Stimulated activated CD8-positive, alpha-beta memory T cell treated with anti-CD3 and anti-CD28 coated beads, Interleukin-7, amount 100 ng/mL, for 24 hours (primary cell): ENCODE results near the gene GAPVD1.
"Not testable (repeated sequence)": the region's sequence is repeated elsewhere in the genome, so short reads cannot be mapped to it uniquely, and the experiment has no call there.

ENCODE experiments used
- DNase-seq: peaks from one replicate; pipeline ENCODE4 v3.0.0-alpha.2; 2020; ENCODE audit warnings: low read depth

GAPVD1 gene

DNA sequence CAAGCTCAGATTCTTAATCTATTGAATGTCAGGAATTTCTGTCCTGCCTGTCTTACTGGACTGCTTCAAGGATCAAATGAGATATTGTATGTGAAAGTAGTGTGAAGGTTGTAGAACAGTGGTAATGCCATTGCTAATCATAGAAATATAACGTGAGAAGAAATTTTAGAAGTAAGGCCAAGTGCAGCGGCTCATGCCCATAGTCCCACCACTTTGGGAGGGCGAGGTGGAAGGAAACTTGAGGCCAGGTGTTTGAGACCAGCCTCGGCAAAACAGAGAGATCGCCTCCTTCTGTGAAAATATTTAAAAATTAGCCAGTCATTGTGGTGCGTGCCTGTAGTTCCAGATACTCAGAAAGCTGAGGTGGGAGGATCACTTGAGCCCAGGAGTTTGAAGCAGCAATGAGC is 15.4 kb upstream of the GAPVD1 start:
- DNase-seq = no peak

DNA sequence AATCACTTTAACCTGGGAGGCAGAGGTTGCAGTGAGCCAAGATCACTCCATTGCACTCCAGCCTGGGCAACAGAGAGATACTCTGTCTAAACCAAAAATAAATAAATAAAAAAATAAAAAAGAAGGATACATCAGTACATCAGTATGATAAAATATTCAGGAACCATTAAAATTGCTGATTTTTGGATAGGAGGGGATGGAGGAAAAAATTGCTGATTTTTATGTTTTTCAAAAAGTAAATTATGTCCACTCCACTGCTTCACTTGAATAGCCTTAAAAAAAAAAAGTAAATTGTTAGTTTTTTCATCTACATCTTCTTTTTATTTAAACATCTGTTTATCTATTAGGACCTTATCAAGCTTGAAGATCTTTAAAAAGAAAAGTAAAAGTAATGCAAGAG is 7.4 kb upstream of the GAPVD1 start:
- DNase-seq = no peak

DNA sequence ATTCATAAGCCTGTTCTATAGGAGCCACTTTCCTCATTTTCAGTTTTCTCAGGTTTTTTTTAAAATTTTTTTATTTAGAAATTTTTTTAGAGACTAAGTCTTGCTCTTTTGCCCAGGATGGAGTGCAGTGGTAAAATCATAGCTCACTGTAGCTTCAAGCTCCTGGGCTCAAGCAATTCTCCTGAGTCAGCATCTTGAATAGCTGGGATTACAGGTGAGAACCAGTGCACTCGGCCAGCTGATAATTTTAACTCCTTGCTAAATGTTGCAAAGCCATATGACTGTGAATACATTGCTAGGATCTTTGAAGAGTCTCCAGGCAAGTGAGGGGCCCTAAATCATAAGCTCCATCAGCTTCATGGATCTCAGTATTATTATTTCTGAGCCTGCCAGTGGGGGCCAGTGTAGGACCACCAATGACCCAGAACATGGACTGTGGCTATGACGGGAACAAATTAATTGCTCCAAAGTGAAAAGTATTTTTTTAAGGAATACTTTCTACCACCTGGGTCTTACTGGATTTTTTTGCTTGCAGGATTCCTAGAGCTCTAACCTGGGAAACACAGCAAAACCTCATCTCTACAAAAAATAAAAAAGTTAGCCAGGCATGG is 5.7 kb upstream of the GAPVD1 start:
- DNase-seq = no peak

DNA sequence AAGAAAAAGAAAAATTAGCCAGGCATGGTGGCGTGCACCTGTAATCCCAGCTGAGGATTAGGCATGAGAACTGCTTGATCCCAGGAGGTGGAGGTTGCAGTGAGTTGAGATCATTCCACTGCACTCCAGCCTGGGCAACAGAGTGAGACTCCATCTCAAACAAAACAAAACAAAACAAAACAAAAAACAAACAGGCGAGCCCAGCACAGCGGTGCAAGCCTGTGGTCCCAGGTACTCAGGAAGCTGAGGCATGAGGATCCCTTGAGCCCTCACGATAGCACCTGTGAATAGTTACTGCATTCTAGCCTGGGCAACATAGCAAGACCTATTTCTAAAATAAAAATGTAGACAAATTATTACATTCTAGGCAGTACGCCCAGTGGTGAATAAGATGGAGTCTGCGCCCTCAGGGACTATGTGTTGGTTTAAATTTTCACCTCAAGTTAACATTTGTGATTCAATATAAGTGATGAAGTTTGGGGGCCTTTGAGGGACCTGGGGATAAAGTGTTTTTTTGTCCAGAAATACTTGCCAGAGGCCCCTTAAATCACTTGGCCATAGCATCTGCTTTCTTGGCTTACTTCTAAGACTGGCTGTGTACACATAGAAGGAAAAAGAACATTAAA is 3.4 kb upstream of the GAPVD1 start:
- DNase-seq = no peak

DNA sequence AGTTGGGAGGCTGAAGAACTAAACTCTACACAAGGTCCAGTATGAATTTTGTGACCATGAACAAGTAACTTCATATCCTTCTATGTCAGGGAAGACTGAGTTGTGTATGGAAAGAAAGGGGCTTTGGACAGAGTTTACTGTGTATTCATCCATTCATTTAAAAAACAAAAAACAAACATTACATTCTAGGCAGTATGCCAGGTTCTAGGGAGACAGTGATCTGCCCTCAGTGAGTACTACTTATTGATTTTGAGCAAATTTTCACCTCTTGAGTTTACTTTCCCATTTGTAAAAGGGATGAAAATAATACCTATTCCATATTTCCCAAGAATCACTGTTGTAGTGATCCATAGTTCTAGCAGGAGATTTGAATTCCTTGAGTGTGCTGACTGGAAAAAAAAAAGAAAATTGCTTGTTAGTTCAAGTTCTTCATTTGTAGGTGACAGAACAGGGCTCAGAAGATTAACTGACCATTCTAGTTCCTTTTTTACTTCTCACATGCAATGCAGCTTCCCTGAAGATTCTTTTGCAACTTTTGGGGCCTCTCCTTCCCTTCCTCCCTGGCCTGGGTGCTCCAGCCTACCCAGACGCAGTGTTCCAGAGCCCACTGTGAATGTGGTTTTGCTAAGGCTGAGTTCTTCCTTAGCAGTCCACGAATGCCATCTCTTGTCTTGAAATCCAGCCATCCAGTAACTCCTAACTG is 2.6 kb upstream of the GAPVD1 start:
- DNase-seq = no peak

DNA sequence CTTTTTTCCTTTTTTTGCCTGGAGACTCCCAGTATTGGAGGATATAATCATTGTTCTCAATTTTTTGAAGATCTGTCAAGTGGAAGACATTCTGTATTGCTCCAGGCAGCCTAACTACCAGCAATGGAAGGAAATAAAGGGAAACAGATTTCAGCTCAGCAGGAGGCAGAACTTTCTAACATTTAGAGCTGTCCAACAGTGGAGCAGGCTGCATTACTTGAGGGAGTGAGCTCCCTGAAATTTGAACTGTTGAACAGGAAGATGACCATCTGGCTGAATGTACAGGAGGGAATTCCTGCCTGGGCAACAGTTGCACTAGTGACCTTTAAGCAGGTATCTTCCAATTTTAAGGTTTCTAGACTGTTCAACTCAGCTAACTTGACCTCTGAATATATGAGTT is 1.1 kb upstream of the GAPVD1 start:
- no peak for DNase-seq

DNA sequence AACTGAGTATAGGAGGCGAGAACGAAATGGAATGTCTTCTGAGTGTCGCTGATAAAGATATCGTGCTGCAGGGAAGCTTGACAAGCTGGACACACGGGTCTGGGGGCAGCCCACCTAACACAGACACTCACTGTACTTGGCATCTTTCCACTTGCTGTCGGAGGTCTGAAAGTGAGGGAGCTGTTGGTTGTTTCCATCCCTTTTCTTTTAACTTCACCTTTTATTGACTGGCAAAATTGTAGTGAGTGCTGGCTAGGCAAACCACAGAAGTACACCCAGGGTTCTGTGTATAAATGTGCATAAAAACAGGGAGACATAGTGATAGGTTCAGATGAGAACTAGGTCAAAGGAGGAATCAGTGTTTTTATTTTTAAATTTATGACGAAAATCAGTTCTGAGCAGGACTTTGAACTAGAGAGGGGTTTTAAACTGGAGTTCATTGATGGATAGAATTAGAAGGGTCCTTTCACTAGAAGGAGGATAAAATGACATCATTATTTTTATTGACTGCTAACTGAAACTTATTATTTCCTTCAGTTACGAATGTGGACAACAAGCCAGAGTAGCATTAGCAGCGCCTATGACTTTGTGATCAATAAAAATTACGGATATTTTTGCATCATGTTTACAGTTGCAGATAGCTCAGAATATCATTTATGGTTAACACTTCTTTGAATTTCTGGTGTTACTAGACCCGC is 817 bp downstream of the GAPVD1 start:
- no peak for DNase-seq

DNA sequence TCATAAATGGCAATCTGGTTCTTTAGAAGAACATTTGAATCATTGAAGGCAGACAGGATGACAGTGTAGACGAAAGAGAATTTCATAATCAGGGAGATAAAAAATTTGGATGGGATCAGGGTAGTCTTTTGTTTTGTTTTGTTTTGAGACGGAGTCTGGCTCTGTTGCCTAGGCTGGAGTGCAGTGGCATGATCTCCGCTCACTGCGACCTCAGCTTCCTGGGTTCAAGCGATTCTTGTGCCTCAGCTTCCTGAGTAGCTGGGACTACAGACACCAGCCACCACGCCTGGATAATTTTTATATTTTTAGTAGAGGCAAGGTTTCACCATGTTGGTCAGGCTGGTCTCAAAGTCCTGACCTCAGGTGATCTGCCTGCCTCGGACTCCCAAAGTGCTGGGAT is 2.4 kb downstream of the GAPVD1 start:
- DNase-seq = not testable (repeated sequence)

DNA sequence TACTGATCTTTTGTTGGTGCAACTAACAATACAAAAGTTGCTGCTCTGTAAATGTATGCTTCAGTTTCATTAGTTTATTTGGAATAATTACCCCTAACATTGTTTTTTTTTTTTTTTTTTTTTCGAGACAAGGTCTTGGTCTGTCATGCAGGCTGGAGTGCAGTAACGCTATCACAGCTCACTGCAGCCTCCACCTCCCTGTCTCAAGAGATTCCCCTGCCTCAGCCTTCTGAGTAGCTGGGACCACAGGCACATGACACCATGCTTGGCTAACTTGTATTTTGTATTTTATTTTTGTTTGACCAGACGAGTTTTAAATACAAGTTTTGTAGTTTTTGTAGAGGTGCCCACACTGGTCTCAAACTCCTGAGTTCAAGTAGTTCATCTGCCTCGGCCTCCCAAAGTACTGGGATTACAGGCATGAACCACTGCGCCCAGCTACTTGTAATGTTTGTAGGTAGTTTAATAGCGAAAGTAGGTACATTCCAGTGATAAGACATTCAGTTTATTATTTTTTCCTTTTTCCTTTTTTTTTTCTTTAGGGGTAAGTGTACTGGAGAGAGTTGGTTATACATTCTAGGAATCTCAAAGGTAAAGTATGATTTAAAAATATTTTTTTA is 6.9 kb downstream of the GAPVD1 start:
- no peak for DNase-seq

DNA sequence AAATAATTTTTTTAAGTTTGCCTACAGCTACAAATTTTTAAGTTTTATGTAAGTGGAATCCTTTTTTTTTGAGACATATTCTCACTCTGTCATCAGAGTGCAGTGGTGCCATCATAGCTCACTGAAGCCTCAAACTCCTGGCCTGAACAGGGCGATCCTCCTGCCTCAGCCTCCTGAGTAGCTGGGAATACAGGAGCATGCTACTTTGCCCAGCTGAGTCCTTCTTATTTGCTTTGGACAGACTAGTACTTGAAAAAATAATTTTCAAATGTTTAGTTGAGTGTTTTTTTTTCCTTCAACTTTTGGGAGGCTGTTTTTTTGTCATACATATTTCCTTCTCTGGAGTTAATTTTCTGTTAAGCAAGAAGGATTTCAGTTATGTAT is 7.4 kb downstream of the GAPVD1 start:
- DNase-seq = no peak

DNA sequence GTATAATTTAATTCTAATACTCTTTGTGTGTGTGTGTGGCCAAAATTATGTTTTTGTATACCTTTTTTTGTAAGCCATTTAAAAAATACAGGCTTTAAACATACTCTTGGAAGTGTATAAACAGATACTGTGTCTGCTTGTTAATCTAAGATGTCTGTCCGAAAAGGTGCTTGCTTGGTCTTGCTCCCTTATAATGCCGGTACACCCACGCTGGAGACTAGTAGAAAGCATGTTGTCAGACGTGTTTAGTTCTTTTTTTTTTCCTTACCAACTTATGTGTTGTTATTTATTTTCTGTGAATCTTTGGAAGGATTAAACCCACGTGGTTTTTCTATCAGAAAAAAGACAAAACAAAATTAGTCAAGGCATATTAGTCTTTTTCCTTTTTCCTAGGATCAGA is 9.5 kb downstream of the GAPVD1 start:
- no peak for DNase-seq

DNA sequence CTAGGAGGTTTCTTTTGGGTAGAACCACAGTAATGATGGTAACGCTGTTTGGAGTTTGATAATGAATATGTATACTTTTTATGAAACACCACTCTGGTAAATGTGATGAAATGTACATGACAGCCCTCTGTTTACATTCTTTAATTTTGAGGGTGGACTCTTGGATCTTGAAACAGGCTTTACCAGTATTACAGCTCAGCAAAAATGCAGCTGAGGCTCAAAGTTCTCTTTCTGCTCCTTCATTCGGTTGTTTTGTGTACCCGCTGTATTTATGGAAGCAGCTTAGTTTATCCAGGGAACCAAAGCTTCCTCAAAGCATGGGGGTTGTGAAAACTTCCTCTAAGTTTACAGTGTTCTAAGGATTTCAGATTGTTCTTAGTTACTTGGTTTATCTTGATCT is 11.1 kb downstream of the GAPVD1 start:
- no peak for DNase-seq

DNA sequence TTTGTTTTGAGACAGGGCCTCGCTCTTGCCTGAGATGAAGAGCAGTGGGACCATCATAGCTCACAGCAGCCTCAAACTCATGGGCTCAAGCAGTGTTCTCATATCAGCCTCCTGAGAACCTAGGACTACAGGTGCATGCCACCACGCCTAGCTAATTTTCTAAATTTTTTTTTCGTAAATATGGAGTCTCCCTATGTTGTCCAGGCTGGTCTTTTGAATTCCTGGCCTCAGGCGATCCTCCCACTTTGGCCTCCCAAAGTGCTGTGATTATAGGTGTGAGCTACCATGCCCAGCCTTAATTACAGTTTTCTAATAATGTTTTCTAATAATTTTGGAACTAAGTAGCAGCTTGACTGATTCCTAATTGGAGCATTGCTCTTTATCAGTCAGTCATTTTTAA is 15.1 kb downstream of the GAPVD1 start:
- no peak for DNase-seq

DNA sequence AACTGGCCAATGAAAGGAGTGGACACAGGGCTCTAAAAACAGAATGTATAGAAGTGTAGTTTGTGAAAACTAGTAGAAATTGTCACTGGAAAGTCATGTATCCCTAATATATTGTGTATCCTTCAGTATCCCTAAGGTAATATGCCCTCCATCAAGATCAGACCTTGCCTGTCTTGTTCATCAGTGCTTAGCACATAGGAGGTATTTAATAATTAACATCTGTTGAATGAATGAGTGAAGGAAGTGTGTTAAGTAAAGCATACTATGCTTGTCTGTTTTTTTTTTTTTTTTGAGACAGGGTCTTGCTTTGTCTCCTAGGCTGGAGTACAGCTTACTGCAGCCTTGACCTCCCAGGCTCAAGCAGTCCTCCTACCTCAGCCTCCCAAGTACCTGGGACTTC is 15.8 kb downstream of the GAPVD1 start:
- no peak for DNase-seq

DNA sequence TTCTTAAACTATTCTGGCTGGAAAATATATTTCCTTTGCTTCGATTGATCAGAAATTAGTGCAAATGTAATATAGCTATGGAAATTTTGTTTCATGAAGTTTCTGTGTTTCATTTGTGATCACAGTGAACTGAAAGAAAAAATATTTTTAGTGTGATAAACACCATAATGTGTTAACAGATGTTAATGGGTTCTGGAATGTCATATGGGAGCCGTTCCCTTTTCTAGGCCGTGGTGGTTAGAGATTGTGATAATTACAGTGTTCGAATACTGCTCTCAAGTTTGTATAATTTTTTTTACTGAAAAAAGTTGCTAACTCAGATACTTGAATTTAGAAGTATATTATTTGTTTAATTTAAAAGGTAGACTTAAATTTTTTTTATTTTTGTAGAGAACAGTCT is 19.3 kb downstream of the GAPVD1 start:
- no peak for DNase-seq

DNA sequence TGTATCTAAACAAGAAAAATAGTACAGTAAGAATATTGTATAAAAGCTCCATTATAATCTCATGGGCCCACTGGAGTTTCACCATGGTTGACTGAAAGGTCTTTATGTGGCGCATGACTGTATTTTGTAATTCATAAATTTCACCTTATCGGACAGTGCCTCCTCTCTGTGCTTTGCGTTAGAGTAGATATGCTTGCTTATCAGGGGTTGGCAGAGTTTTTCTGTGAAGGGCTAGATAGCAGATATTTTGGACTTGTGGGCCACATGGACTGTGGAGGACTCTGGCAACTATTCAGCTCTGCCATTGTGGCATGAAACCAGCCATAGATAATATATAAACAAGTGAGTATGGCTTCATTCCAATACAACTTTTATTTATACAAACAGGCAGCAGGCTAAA is 23.2 kb downstream of the GAPVD1 start:
- DNase-seq = no peak

DNA sequence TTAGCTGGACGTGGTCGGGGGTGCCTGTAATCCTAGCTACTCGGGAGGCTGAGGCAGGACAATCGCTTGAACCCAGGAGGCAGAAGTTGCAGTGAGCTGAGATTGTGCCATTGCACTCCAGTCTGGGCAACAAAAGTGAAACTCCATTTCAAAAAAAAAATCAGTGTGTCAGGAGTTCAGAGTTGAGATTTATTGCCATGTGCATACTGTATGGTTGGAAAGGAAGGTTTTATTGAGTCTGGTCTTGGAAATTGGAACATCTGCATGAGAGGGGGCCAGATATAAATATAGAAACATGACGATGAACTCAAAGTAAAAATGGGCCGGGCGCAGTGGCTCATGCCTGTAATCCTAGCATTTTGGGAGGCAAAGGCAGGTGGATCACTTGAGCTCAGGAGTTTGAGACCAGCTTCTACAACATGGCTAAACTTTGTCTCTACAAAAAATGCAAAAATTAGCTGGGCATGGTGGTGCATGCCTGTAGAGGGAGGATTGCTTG is 25.4 kb downstream of the GAPVD1 start:
- DNase-seq = not testable (repeated sequence)

DNA sequence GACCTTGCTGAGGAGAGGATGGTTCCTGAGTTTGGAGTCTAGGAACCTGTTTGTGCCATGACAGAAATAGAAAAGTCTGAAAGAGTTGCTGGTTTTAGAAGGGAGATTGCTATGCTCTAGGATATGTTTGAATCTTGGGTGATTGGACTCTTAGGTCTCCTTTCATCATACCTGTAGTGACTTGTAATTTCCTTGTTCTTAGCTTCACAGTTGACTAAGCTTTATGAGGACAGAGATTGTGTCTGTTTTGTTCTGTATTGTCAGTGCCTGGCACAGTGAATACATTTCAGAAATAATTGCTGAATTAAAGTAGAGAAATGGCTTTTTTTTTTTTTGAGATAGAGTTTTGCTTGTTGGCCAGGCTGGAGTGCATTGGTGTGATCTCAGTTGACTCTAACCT is 31.5 kb downstream of the GAPVD1 start:
- DNase-seq = no peak

DNA sequence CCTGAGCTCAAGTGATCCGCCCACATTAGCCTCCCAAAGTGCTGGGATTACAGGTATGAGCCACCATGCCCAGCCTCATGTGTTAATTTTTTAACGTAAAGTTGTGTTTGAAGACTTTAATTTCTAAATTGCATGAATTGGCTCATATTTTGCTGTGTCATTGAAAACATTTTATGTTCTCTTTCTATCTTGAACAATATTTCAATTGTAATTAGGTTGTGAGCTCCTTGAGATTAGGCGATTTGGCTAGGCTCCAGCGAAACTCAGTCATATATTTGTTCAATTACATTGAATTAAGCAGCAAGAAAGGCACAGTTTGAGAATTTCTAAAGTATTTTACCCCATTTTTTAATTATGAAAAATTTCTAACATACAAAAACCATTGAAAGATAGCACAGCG is 34.0 kb downstream of the GAPVD1 start:
- no peak for DNase-seq

DNA sequence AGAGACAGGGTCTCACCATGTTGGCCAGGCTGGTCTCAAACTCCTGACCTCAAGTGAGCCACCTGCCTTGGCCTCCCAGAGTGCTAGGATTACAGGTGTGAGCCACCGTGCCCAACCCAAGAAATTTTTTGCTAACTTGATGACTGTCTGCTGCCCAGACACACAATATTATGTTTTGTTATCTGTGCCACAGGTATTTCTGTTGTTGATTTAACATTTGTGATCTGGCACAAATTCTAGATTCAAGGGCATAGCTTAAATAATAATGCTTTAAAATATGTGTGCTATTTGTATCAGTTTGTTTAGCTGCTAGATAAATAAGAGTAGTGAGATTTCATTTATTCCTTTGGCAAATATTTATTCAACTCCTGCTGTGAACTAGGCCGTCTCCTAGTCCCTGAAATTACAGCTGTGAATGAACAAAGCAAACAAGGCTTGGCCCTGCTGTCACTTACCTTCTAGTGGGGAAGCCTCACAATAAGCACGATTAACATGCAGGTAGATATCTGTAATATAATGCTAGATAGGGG is 35.3 kb downstream of the GAPVD1 start:
- no peak for DNase-seq

DNA sequence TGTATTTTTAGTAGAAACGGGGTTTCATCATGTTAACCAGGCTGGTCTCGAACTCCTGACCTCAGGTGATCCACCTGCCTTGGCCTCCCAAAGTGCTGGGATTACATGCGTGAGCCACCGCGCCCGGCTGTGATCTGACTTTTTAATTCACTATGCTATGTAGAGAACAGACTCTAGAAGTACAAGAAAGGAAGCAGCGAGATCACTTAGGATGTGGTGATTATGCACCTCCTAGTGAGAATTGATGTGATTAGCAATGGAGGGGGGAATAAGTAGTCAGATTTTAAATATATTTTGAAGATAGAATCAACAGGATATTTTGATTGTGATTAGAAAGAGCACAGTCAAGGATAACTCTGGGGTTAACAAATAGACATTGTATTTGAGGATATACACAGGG is 36.3 kb downstream of the GAPVD1 start:
- no peak for DNase-seq

DNA sequence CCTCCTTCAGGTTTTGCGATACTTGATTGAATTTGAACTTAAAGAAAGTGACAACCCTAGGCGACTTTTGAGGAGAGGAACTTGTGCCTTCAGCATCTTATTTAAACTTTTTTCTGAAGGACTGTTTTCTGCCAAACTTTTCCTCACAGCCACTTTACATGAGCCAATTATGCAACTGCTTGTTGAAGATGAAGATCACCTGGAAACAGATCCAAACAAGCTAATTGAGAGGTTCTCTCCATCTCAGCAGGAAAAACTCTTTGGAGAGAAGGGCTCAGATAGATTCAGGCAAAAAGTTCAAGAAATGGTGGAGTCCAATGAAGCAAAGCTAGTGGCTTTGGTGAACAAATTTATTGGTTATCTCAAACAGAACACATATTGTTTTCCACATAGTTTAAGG is 40.6 kb downstream of the GAPVD1 start:
- no peak for DNase-seq
